HCT116 (cell line): ENCODE measurements around the gene KCNAB2. TPM values are rescaled to one million over a fixed set of nuclear protein-coding genes. Genes with fewer than 3 reads are reported as not detected.

Source experiments
- total RNA-seq: library from RNA; stranded (reverse); gene quantifications from one replicate; pipeline ENCODE4 v1.2.1, GENCODE V29; 2021; ENCODE audit not compliant: unreplicated experiment

The KCNAB2 gene
- total RNA-seq, 1 experiment from 2014 or later = 18.1 TPM

Other genes with a start within 250 kb of the KCNAB2 start
- gene NPHP4, start 53.5 kb upstream of the KCNAB2 start, total RNA-seq = 20.0 TPM
- 6.1 TPM for gene CHD5, start 134.4 kb downstream of the KCNAB2 start, total RNA-seq
- gene RPL22, start 153.7 kb downstream of the KCNAB2 start, total RNA-seq = 456 TPM
- gene RNF207, start 160.2 kb downstream of the KCNAB2 start, total RNA-seq = 61.2 TPM
- 70.9 TPM for gene ICMT, start 190.1 kb downstream of the KCNAB2 start, total RNA-seq
- gene HES3, start 198.3 kb downstream of the KCNAB2 start, total RNA-seq = not detected
- 6.1 TPM for gene GPR153, start 215.2 kb downstream of the KCNAB2 start, total RNA-seq